Measurements from ENCODE around the gene OR8B12. TPM values are rescaled to one million over a fixed set of nuclear protein-coding genes. Genes with fewer than 3 reads are reported as not detected.

The OR8B12 gene
- total and polyA plus RNA-seq, 2 of the 4 experiments (the other 2 are of a cell fraction) = not detected

- no peak overlapping the region for H3K4ac ChIP-seq (ENCODE audit: low read depth, low read length)
- H3K4me2 ChIP-seq (ENCODE audit: low read depth, low read length) = no peak overlapping the region
- ChIA-PET CTCF (no interaction called here), POLR2A (ENCODE audit: unreplicated experiment) (no interaction called here)
- no peak overlapping the region for H2AK9ac ChIP-seq (replicated peaks; ENCODE audit: low read depth, low read length, poor library complexity)
- H4K20me1 ChIP-seq (ENCODE audit: insufficient read depth, low read length) = no peaks in the 10 kb centered on the region
- no peak overlapping the region for H3K27ac ChIP-seq (ENCODE audit: insufficient read depth, low read length)
- no peaks in the 10 kb centered on the region; the same call in 1 of the 2 replicates for H3K27me3 ChIP-seq (ENCODE audit: control insufficient read depth, insufficient read depth, low read length)
- in situ Hi-C loops (cut with MboI; ENCODE audit: low sequenced_read_pairs) (no loop called here), intact Hi-C loops (cut with micrococcal nuclease) (no loop called here), dilution Hi-C loops (cut with HindIII; ENCODE audit: low sequenced_read_pairs, unreplicated experiment) (no loop called here)
- no peak overlapping the region for H3K23ac ChIP-seq (ENCODE audit: low read depth, low read length)
- no peak overlapping the region for H2BK15ac ChIP-seq (ENCODE audit: low read depth, low read length)
- H3K9ac ChIP-seq (ENCODE audit: low read depth, low read length) = no peak overlapping the region
- no peaks in the 10 kb centered on the region for H3K9me3 ChIP-seq (ENCODE audit: control insufficient read depth, insufficient read depth, low read length)
- H3K56ac ChIP-seq (ENCODE audit: extremely low read depth, insufficient read depth, low read length) = no peak overlapping the region
- H3K36me3 ChIP-seq (ENCODE audit: control insufficient read depth, insufficient read depth, low read length) = no peaks in the 10 kb centered on the region
- no peaks in the 10 kb centered on the region for H3K79me1 ChIP-seq (ENCODE audit: low read depth in 1 of 2, low read length in 2 of 2)
- H4K8ac ChIP-seq (ENCODE audit: low read depth in 2 of 2, low read length in 2 of 2) = no peak overlapping the region
- no peak overlapping the region for H4K5ac ChIP-seq (ENCODE audit: low read depth, low read length)
- H2BK120ac ChIP-seq (ENCODE audit: low read depth, low read length) = no peak overlapping the region
- no peak overlapping the region for H3K14ac ChIP-seq (replicated peaks; ENCODE audit: low read depth, low read length)
- WGBS, 2 experiments (ENCODE audit: extremely low coverage in 2 of 2, insufficient read length in 1 of 2) = 60% methylated on average over 8 of the region's 8 CpGs; no CpG with 5 or more reads in 1 of the 2 experiments
- ATAC-seq (ENCODE audit: low read depth) (no peak), DNase-seq (no peak)
- no peak overlapping the region for H2BK5ac ChIP-seq (ENCODE audit: low read depth, low read length, poor library complexity, severe bottlenecking)
- no peak overlapping the region for H3K18ac ChIP-seq (ENCODE audit: low read depth, low read length)
- H2AFZ ChIP-seq (replicated peaks; ENCODE audit: low read length, poor library complexity) = no peak overlapping the region
- no peaks in the 10 kb centered on the region for H3K4me1 ChIP-seq (ENCODE audit: control insufficient read depth, insufficient read depth, low read length)
- H2BK20ac ChIP-seq (ENCODE audit: low read depth, low read length) = no peak overlapping the region
- no peak overlapping the region for H2AK5ac ChIP-seq (ENCODE audit: low read depth, low read length)
- TF ChIP-seq FOS (IDR thresholded peaks at IDR 0.05; ENCODE audit: low read depth, low read length) = no peak
- TF ChIP-seq SMC3 (IDR thresholded peaks at IDR 0.05; ENCODE audit: low read depth, low read length) = no peak
- TF ChIP-seq CHD1 (IDR thresholded peaks at IDR 0.05; ENCODE audit: low read depth, low read length) = no peak
- TF ChIP-seq MAZ (IDR thresholded peaks at IDR 0.05; ENCODE audit: borderline replicate concordance, low read depth, low read length) = no peak
- TF ChIP-seq, protein P1, sequence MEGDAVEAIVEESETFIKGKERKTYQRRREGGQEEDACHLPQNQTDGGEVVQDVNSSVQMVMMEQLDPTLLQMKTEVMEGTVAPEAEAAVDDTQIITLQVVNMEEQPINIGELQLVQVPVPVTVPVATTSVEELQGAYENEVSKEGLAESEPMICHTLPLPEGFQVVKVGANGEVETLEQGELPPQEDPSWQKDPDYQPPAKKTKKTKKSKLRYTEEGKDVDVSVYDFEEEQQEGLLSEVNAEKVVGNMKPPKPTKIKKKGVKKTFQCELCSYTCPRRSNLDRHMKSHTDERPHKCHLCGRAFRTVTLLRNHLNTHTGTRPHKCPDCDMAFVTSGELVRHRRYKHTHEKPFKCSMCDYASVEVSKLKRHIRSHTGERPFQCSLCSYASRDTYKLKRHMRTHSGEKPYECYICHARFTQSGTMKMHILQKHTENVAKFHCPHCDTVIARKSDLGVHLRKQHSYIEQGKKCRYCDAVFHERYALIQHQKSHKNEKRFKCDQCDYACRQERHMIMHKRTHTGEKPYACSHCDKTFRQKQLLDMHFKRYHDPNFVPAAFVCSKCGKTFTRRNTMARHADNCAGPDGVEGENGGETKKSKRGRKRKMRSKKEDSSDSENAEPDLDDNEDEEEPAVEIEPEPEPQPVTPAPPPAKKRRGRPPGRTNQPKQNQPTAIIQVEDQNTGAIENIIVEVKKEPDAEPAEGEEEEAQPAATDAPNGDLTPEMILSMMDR (conservative IDR thresholded peaks at IDR 0.05; ENCODE audit: low read depth, low read length) = no peak
- TF ChIP-seq NFE2L2 (IDR thresholded peaks at IDR 0.05; ENCODE audit: low read depth, low read length) = no peak
- no peak for TF ChIP-seq RFX5 (IDR thresholded peaks at IDR 0.05; ENCODE audit: low read depth, low read length)
- TF ChIP-seq RAD21 (IDR thresholded peaks at IDR 0.05; ENCODE audit: low read length) = no peak
- no peak for TF ChIP-seq POLR2A (IDR thresholded peaks at IDR 0.05; ENCODE audit: low read depth, low read length)
- no peak for TF ChIP-seq CEBPB (IDR thresholded peaks at IDR 0.05; ENCODE audit: low read depth, low read length)
- no peak for TF ChIP-seq MAFK (IDR thresholded peaks at IDR 0.05; ENCODE audit: low read depth, low read length)
- TF ChIP-seq, protein P2, sequence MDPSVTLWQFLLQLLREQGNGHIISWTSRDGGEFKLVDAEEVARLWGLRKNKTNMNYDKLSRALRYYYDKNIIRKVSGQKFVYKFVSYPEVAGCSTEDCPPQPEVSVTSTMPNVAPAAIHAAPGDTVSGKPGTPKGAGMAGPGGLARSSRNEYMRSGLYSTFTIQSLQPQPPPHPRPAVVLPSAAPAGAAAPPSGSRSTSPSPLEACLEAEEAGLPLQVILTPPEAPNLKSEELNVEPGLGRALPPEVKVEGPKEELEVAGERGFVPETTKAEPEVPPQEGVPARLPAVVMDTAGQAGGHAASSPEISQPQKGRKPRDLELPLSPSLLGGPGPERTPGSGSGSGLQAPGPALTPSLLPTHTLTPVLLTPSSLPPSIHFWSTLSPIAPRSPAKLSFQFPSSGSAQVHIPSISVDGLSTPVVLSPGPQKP (IDR thresholded peaks at IDR 0.05; ENCODE audit: borderline replicate concordance, low read depth, low read length) = no peak
- H3K9me1 ChIP-seq (ENCODE audit: insufficient read depth, low read length) = no peaks in the 10 kb centered on the region
- no peak overlapping the region for H4K91ac ChIP-seq (ENCODE audit: insufficient read depth, low read depth, low read length)
- BruUV-seq (replicated peaks) = no TSS peak
- no peak overlapping the region for H3K4me3 ChIP-seq (ENCODE audit: insufficient read depth, low read depth, low read length)
Measured at GRCh38 chr11:124499711-124500110, 43.7 kb downstream of the OR8B12 start.
